Endothelial cell (in vitro differentiated cells): ENCODE measurements around the gene RNASET2. TPM values are rescaled to one million over a fixed set of nuclear protein-coding genes. Genes with fewer than 3 reads are reported as not detected.
"Not testable (repeated sequence)": the region's sequence is repeated elsewhere in the genome, so short reads cannot be mapped to it uniquely, and the experiment has no call there.

Experiments used
- DNase-seq: peaks from one replicate; pipeline ENCODE4 v3.0.0; 2021; ENCODE audit warnings: low spot score
- H3K27ac Mint-ChIP-seq: one replicate; pipeline ENCODE4 v1.8.0; 2021; ENCODE audit warnings: mixed read lengths, inconsistent platforms; ENCODE audit not compliant: unreplicated experiment
- H3K27me3 Mint-ChIP-seq: one replicate; pipeline ENCODE4 v1.8.0; 2021; ENCODE audit warnings: mild to moderate bottlenecking, moderate library complexity, mixed read lengths, inconsistent platforms; ENCODE audit not compliant: unreplicated experiment
- H3K36me3 Mint-ChIP-seq: one replicate; pipeline ENCODE4 v1.8.0; 2021; ENCODE audit warnings: mild to moderate bottlenecking, low read depth, mixed read lengths, inconsistent platforms; ENCODE audit not compliant: unreplicated experiment
- H3K4me1 Mint-ChIP-seq: one replicate; pipeline ENCODE4 v1.8.0; 2021; ENCODE audit warnings: mild to moderate bottlenecking, mixed read lengths, inconsistent platforms; ENCODE audit not compliant: unreplicated experiment
- H3K4me3 Mint-ChIP-seq: one replicate; pipeline ENCODE4 v1.8.0; 2021; ENCODE audit warnings: mild to moderate bottlenecking, mixed read lengths, inconsistent platforms; ENCODE audit not compliant: unreplicated experiment
- H3K9me3 Mint-ChIP-seq: one replicate; pipeline ENCODE4 v1.8.0; 2021; ENCODE audit warnings: mixed read lengths, inconsistent platforms; ENCODE audit not compliant: unreplicated experiment
- total RNA-seq: library from RNA; stranded (reverse); fragmentation: NEBNext Ultra II Directional; extraction: Animal tissue kit (Norgen Biotek cat#: 25700); gene quantifications from one replicate; pipeline ENCODE4 v1.2.1, GENCODE V29; 2021; ENCODE audit not compliant: unreplicated experiment
- TF ChIP-seq, protein P1 (sequence below): fragments of 200-600 bp; sonication (generic); IDR thresholded peaks from one replicate; pipeline ENCODE4 v1.5.0; 2021; ENCODE audit warnings: antibody characterized with exemption; ENCODE audit not compliant: unreplicated experiment

The RNASET2 gene
- total RNA-seq, 1 donor from 2014 or later: 11.6 TPM

DNA sequence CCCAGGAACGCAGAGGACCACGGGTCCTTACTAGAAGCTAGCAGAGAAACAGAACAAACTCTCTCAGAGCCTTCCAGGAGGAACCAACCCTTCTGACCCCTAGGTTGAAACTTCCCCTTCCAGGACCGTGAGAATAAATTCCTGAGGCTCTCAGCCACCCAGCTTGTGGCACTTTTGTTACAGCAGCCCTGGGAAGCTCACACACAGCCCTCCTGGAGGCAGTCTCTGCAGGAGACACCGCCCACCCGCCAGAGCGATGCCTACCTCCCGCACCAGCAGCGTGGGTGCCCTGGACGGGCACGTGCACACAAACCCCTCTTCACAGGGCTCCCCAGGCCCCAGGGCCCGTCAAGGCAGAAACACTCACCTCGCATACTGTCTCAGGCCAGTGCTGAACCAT is 4.2 kb downstream of the RNASET2 start:
- DNase-seq: no peak
- Mint-ChIP-seq H3K27me3 (peaks cover 19% of the 10 kb centered on the region), H3K27ac (no peak overlapping the region), H3K4me1 (peaks cover 7% of the 10 kb centered on the region), H3K4me3 (no peak overlapping the region), H3K36me3 (peaks cover 21% of the 10 kb centered on the region), H3K9me3 (peaks cover 4% of the 10 kb centered on the region)
- TF ChIP-seq, protein P1, sequence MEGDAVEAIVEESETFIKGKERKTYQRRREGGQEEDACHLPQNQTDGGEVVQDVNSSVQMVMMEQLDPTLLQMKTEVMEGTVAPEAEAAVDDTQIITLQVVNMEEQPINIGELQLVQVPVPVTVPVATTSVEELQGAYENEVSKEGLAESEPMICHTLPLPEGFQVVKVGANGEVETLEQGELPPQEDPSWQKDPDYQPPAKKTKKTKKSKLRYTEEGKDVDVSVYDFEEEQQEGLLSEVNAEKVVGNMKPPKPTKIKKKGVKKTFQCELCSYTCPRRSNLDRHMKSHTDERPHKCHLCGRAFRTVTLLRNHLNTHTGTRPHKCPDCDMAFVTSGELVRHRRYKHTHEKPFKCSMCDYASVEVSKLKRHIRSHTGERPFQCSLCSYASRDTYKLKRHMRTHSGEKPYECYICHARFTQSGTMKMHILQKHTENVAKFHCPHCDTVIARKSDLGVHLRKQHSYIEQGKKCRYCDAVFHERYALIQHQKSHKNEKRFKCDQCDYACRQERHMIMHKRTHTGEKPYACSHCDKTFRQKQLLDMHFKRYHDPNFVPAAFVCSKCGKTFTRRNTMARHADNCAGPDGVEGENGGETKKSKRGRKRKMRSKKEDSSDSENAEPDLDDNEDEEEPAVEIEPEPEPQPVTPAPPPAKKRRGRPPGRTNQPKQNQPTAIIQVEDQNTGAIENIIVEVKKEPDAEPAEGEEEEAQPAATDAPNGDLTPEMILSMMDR: no peak

DNA sequence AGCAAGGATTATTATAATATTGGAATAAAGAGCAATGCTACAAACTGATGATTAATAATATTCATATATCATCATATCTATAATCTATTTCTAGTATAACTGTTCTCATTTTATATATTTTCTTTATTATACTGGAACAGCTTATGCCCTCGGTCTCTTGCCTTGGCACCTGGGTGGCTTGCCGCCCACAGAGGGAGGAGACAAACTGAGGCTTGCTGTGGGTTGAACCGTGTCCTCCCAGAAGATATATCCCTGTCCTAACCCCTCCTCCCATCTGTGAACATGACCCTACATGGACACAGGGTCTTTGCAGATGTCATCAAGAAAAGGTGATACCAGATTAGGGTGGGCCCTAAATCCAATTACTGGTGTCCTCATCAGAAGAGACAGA is 4.7 kb downstream of the RNASET2 start:
- TF ChIP-seq, protein P1: no peak
- Mint-ChIP-seq H3K36me3 (peaks cover 21% of the 10 kb centered on the region), H3K4me3 (no peak overlapping the region), H3K27me3 (peaks cover 19% of the 10 kb centered on the region), H3K27ac (no peak overlapping the region), H3K9me3 (peaks cover 4% of the 10 kb centered on the region), H3K4me1 (peaks cover 7% of the 10 kb centered on the region)
- no peak for DNase-seq

DNA sequence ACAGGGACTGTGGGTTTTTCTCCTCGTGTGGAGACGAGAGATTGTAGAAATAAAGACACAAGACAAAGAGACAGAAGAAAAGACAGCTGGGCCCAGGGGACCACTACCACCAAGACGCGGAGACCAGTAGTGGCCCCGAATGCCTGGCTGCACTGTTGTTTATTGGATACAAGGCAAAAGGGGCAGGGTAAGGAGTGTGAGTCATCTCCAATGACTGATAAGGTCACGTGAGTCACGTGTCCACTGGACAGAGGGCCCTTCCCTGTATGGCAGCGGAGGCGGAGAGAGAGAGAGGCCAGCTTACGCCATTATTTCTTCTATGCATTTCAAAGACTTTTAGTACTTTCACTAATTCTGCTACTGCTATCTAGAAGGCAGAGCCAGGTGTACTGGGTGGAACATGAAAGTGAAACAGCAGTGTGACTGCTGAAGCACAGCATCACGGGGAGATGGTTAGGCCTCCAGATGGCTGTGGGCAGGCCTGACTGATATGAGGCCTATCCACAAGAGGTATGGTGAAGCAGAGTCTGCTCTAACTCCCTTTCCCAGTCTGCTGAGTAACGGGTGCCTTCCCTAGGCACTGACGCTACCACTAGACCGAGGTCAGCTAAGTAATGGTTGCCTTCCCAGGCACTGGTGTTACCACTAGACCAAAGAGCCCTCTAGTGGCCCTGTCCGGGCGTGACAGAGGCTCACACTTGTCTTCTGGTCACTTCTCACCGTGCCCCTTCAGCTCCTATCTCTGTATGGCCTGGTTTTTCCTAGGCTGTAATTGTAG is 5.3 kb downstream of the RNASET2 start:
- H3K36me3 Mint-ChIP-seq: peaks cover 21% of the 10 kb centered on the region
- H3K27ac Mint-ChIP-seq, H3K9me3 Mint-ChIP-seq, H3K4me1 Mint-ChIP-seq: not testable (repeated sequence)
- peak; percentile 76 for DNase-seq
- H3K4me3 Mint-ChIP-seq: peak overlapping the region; percentile 76
- TF ChIP-seq, protein P1: peak; percentile 56
- peaks cover 19% of the 10 kb centered on the region for H3K27me3 Mint-ChIP-seq

DNA sequence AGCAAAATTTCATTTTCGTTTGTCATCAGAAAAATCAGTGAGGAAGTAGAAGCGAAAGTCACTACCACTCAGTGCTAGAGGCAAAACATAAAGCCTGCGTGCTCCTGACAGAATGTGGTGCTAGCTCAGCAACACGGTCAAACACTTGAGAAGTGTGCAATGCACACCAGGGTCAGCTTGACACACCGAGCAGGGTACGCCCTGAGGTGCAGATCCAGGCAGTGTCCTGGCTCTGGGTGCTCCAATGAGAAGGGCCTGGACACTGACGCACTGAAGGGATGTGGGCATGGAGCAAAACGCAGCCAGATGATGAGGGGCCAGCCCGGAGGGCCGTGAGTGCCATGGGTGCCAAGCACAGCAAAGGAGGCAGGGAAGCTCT is 5.9 kb downstream of the RNASET2 start:
- H3K9me3 Mint-ChIP-seq: peaks cover 4% of the 10 kb centered on the region
- peaks cover 6% of the 10 kb centered on the region for H3K4me1 Mint-ChIP-seq
- H3K36me3 Mint-ChIP-seq: peaks cover 19% of the 10 kb centered on the region
- DNase-seq: no peak
- no peak overlapping the region for H3K27ac Mint-ChIP-seq
- H3K27me3 Mint-ChIP-seq: peaks cover 18% of the 10 kb centered on the region
- TF ChIP-seq, protein P1: no peak
- H3K4me3 Mint-ChIP-seq: no peak overlapping the region
